GM21619 (cell line): ENCODE measurements around the gene FAM81A.
"Not testable (repeated sequence)": the region's sequence is repeated elsewhere in the genome, so short reads cannot be mapped to it uniquely, and the experiment has no call there.

Source experiments
- ATAC-seq: cut with Tn5 transposase; IDR thresholded peaks from one replicate; pipeline ENCODE4 v1.9.1; 2021; ENCODE audit not compliant: unreplicated experiment

FAM81A gene

DNA sequence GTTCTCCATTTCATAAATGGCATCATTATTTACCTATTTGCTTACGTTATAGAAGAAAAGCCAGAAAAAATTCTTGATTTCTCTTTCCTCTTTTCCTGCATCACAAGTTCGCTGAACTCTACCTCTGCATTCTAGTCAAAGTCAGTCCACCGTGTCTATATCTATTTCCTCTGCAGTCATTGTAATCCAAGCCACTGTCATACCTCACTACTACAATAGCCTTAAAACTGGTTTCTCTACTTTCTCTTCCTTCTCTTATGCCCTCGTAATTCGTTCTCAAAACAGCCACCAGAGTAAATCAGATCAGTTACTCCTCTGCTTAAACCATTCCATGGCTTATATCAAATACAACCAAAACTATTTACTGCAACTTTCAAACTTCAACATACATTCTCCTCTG is 13.4 kb upstream of the FAM81A start:
- ATAC-seq = no peak

DNA sequence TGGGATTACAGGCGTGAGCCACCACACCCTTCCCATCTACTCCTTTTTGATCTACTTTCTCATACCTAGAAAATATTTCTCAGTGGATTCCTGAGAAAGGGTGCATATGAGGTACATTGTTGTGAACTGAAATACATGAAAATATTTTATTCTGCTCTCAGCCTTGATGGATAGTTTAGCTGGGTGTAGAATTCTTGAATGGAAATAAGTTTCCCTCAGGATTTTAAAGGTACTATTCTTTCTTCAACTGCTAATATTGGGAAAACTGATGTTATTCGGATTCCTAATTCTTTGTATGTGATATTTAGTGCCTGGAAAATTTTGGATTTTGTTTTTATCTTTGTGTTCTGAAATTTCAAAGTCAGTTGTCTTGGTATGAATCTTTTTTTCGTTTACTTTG is 9.1 kb upstream of the FAM81A start:
- not testable (repeated sequence) for ATAC-seq

DNA sequence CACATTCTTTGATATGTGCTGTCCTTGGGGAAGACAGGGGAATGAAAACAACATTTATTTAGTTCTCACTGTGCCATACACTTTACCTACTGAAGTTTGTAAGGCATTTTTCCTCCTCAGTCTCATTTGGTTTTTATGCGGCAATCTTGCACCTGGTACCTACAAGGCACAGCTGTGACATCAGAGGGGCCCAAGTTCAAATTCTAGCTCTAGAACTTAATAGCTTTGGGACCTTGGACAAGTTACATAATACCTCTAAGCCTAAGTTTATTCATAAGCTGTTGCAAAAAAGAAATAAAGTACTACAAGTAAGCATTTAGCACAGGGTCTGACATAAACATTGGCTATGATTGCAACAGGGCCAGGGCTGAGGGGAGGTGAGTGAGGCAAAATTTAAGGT is 5.6 kb upstream of the FAM81A start:
- no peak for ATAC-seq

DNA sequence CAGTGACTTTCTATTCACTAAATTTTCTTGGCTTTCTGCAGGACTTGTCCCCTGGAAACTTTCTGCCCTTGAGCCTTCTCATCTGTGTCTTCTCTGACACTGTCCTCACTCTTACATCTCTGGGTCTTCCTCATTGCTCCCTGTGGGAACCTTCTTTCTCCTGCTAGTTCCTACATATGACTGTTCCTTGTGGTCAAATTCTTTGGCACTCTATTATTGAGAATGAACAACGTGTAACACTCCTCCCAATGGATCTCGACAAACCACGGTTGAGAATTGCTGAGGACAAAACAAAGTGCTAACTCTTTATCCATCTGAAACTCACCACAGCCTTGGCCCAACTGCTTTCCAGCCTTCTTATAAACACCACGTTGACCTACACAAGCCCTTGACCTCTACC is 3.5 kb upstream of the FAM81A start:
- ATAC-seq = no peak

DNA sequence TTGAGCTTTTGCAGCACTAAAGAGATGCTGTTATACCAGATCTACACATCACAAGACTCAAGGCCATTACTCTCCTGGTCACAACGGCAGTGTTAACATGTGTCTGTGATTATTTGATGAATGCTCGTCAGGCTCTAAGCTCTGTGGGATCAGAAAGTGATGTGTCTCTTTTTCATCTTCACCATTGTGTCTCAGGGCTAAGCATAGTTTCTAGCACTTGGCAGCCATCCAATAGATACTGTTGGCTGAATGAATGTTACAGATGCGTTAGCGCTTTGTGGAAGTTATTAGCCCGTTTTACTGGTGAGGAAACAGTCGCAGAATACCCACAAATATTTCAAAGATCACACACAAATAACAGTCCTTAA is 1.2 kb upstream of the FAM81A start:
- no peak for ATAC-seq

DNA sequence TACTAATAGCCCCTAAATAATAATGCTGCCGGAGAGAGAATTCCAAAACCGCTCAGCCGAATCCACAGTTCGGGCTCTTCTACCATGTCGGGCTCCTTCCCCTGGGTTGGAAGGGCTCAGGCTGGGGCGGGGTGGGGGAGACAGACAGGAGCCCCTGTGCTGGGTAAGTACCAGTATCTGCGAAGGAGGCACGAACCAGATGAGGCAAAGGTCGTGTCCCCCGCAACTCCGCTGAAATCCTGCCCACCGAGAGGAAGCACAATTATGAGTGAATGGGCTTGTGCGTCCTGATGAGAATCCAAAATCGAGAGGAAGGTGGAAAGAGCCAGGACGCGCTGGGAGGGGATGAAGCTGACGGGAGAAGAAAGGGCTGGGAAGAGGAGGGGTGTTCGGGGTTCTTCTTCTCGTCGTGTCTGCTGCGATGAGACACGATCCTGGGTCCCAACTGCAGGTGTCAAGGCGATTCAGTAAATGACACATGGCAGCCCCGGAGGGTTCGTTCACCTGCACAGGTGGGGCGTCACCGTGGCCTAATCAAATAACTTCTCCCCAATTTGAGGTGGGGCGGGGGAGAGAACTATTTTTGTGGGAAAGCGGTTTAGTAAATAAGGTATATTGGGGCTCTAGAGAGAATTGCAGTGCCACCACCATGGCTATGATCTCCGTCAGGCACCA is 707 bp upstream of the FAM81A start:
- ATAC-seq = no peak

DNA sequence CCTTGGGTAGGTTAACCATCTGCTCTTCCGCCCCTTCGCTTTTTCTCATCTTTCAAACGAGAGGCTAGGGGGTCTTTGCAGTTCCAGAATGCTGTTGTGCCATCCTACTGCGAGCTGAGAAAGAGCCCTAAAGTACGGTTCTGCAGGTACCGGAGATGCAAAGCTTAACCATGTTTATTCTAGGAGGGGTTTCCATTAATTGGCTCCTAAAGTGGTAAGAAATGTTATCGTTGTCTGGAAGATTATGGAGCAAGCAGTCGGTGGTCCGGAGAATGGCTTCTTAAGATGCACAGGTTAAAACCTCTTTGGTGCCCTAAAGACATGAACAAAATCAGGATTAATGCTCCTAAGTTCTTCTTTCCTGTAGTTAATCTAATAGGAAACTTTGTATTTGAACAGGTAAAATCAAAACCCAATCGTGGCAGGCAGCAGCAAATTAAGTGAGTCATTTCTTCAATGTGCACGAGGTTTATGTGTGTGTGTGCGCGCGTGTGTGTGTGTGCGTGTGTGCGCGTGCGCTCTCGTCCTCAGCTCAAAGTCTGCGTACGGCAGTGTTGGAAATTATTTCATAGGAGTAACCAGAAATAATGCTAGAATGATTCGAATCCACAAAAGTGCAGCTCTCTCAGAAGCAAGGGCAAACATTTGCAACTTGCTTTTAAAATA is 772 bp downstream of the FAM81A start:
- ATAC-seq = no peak

DNA sequence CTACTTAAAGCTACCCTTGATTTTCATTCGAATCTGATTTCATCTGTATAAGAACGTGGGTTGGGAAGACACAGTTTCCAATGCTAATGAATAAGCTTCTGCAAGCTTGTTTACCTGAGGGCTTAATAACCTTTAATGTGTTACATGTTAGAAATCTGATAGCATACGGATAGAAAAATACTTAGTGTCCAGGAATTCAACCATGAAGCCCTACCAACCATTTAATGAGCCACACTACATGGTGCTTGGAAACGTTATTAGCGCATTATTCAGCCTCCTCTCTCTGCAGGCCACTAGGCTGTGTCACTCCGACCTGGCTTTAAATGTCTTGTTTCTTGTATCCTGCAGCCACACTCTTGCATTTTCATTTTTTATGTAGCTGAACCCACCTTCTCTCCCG is 1.6 kb downstream of the FAM81A start:
- no peak for ATAC-seq

DNA sequence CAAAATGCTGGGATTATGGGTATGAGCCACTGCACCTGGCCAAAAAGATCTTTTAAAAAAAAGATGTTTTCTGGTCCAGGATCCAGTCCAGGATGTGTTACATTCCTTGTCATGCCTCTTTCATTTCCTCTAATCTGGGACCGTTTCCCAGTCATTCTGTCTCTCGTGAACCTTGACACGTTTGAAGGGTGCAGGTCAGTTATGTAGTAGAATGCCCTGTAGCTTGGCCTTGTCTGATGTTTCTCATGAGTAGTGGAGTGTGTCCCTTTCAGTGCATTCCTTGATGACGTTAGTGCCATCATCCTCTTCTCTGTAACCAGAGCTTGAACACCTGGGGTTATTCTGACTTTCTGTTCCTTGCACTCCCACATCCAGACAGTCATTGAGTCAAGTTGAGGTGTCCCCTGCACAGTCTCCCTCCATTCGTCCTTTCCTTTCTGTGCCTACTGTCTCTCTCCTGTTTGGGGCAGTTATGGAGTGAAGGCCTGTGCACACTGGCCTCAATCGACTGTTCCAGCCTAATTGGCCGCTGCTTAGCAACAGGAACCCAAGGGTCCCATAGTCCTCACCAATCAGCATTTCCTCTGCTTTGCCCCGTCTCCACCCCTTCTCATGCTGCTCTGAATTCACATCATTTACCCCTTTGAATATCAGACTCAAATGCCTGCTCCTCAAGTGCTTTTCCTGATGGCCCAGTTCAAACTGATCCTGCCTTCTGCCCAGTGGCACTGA is 5.5 kb downstream of the FAM81A start:
- ATAC-seq = no peak

DNA sequence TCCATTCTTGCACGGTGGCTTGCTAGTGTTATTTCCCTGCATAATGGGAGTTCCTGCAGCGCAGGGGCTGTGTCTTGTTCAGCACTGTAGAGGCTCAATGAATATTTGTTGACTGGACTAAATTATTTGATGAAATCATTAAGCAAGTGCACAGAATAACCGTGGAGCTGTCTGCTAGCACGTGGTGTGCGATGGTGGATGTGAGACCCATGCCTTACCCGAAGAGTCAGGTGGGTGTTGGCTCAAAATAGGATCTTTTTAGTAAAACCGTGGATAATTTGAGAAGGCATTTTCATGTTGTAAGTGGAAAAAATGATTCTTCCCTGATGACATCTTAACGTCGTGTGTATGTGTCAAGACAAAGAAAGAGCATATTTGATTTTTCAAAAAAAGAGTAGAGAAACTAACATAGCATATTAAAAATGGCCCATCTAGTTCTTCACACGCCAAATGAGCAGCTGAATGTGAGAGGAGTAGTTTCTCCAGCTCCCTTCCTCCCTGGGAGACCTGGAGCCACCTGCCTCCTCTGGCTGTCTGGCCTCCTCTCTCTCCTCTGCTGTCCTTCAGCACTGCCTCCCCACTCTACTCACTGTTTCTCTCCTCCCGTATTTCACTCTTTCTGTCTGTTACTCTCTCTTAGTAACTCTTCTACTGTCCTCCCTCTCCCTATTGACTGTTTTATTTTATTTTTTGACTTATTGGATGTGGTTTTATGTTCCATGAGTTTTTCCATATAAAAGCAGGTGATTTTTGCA is 6.3 kb downstream of the FAM81A start:
- ATAC-seq = no peak

DNA sequence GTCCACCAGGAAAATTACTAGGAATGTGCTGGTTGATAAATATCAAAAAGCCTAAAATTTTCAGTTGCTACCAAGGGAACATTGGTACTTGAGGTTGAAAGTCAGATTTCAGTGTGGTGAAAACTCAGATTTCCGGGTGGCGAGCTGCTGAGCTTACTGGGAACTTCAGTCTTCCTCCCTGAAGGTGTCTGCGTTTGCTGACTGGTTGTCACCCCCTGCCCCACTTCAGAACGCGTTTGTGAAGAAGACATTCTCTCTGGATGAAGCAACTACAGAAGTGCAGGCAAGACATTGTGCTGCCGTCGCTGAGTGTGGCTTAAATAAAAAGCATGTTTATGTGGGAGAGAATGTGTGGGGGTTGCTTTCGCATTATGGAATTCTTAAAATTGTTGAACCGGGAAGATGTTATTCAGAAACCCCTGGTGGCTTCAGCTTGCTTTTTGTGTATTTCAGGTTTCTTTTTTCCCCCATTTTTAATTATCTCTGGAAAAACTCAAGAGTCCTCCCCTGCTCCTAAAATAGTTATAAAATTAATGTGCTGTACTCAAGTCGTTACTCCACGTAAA is 7.1 kb downstream of the FAM81A start:
- no peak for ATAC-seq

DNA sequence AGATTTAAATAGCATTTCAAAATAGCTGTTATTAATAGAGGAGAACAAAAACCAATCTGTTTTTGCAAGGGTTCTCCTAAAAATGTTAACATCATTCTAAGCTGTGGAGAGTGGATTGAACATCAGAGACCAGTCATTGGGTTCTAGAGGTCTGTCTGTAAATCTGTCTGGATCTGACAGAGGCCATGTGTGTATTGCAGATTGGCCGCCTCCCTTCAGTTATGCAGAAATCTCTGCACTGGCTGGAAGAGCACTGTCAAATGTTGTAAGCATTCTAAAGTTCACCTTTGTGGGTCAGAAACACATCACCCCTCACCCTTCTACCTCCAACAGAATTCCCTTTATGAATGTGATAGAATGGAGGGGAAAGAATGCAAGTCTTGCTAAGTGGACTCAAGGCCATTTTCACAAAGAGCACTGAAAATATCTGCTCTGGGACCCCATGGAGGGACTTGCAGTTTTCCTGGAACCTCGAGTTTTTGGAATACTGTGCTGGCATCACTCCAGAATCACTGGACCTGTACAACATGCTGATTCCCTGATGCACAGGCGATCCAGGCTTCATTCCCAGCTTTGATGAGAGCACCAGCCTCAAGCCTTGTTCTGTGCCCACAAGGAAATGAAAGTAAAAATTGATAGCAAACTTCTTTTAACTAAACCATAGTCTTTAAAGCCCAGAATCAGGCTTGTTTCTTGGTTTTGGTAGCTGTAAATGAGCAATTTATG is 8.4 kb downstream of the FAM81A start:
- ATAC-seq = no peak

DNA sequence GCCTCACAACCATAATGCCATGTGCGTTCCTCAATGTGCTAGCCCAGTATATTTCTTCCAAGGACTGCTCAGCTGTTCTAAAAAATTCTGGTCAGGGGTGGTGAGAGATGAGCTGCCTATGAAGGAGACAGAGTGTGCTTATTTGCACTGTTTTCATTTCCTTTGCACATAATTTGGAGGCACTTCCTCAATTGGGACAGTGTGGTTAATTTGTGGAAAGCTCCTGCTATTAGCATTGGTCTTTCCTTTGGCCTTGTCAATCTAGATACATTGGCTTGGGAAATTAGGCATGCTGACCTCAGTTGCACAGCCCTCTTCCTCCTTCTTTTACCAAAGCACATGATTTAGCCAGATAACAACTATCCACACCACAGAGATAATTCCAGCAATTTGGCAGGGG is 9.4 kb downstream of the FAM81A start:
- ATAC-seq = no peak

DNA sequence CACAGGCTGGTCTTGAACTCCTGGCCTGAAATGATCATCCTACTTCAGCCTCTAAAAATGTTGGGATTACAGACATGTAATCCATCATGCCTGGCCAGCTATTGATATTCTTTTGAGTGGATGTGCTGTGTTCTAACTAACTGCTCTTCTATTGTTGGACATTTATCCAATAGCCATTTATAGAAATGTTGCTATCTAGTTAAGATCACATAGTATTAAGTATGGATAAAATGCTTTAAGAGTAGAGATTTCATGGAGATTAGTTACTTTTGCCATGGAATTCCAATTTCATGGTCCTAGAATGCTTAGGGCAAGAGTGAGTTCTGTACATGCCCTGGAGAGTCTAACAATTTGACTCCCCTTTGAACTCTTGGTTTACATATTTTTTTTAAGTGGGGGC is 10.9 kb downstream of the FAM81A start:
- no peak for ATAC-seq

DNA sequence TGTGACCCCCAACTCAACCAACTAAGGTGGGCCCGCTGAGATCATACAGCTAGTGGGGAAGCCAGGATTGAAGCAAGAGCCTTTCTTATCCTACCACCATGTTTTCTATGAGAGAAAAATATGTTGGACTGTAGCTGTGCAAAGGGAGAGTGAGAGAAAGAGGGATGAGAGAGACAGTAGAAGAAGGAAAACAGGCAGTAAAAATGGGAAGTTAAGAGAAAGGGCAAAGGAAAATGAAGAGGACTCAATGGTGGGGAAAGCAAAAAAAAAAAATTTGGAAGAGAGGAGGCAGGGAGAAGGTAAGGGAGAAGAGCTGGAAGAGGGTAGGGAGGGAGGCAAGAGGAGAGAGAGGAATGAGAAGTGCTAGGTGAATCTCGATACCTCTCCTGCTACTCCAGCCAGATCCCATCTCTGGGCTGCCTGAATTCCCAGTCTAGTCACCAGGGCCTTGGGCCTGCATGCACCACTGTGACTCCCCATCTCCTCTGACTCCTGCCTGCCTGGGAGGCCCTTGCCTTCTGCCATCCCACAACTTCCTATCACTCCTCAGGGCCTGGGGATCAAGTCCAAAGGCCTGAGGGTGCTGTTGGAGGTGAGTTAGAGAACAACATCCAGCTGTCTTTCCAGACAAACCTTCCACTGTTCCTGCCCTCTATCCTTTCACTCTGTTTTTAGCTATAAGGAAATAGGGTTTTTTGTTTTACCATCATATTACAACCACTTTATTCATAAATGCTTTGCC is 15.7 kb downstream of the FAM81A start:
- no peak for ATAC-seq

DNA sequence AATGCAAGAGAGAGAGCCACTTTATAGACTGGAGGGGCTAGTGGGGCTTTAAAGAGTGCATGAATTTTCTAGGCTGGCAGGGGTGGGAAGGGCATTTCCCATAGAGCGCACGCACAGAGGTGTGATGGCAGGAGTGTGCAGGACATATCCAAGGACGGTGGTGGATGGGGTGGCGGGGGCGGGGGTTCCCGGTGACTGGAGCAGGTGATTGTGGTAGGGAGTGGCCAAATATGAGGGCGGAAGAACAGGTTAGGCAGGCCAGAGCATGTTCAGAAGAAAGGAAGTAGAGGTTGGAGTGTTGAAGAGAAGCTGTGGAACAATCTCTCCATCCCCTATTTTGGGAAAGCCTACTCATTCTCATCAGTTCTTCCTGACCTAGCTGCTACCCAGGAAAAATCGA is 18.1 kb downstream of the FAM81A start:
- ATAC-seq = no peak

DNA sequence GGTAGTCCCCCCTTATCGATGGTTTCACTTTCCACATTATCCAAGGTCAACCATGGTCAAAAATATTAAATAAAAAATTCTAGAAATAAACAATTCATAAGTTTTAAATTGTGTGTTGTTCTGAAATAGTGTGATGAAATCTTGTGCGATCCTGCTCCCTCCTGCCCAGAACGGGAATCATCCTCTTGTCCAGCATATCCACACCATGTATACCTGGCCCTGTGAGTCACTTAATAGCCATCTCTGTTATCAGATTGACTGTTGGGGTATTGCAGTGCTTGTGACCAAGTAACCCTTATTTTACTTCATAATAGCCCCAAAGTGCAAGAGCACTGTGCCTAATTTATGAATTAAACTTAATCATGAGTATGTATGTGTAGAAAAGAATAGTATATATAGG is 19.1 kb downstream of the FAM81A start:
- no peak for ATAC-seq

DNA sequence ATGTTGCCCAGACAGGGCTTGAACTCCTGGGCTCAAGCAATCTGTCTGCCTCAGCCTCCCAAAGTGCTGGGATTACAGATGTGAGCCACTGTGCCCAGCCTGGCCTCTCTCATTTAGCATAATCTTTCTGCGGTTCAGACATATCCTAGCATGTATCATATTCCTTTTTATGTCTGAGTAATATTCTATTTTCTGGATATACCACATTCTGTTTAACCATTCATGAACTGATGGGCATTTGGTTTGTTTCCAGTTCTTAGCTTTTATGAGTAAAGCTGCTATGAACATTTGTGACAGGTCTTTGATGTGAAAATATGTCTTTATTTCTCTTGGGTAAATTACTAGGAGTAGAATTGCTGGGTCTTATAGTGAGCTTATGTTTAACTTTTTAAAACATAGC is 23.5 kb downstream of the FAM81A start:
- ATAC-seq = no peak

DNA sequence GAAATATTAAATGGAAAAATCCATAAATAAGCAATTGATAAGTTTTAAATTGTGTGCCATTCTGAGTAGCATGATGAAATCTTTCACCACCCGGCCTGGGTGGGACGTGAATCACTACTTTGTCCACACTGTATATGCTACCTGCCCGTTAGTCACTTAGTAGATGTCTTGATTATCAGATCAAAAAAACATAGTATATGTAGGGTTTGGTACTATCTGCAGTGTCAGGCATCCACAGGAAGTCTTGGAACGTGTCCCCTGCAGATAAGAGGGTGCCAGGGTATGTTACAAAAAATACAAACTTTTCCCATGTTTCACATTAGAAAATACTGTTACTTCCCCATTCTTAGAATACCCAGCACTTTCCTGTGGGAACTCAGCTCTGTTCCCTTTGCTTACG is 35.2 kb downstream of the FAM81A start:
- no peak for ATAC-seq

DNA sequence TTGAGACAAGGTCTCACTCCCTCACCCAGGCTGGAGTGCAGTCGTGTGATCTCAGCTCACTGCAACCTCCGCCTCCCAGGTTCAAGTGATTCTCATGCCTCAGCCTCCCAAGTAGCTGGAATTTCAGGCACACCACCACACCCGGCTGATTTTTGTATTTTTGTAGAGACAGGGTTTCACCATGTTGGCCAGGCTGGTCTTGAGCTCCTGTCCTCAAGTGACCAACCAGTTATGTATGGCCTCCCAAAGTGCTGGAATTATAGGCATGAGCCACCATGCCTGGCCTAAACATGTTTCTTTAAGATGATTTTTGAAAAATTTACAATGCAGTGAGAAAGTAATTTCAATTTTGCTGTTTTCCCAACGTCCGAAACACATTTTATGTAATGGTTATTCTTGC is 37.2 kb downstream of the FAM81A start:
- ATAC-seq = not testable (repeated sequence)
